Measurements from ENCODE around the gene PKNOX1. TPM values are rescaled to one million over a fixed set of nuclear protein-coding genes. Genes with fewer than 3 reads are reported as not detected.
"Not testable (repeated sequence)": the region's sequence is repeated elsewhere in the genome, so short reads cannot be mapped to it uniquely, and the experiment has no call there.

Gene PKNOX1
- total and polyA plus RNA-seq, 4 experiments from 2014 or later: 17.8 to 25.0 (median 23.1) TPM

- H3K4me1 Mint-ChIP-seq; H3K27ac Mint-ChIP-seq; CTCF ChIA-PET (ENCODE audit: partially characterized antibody); intact Hi-C loops (cut with micrococcal nuclease); H3K4me3 ChIP-seq (ENCODE audit: low read length in 2 of 2); H3K27ac ChIP-seq (ENCODE audit: low read depth, low read length); POLR2A ChIA-PET (ENCODE audit: partially characterized antibody); H3K9me3 ChIP-seq (ENCODE audit: control insufficient read depth in 1 of 2, low read length in 2 of 2); H3K4me3 Mint-ChIP-seq; DNase-seq; H3K27me3 ChIP-seq (ENCODE audit: insufficient read depth, low read length); H3K36me3 ChIP-seq (ENCODE audit: insufficient read depth, low read length); H3K4me1 ChIP-seq (ENCODE audit: insufficient read depth, low read length); H3K27me3 Mint-ChIP-seq; H3K9me3 Mint-ChIP-seq; H3K36me3 Mint-ChIP-seq: not testable (repeated sequence)
These were observed 108.4 kb downstream of the PKNOX1 start for GRCh38 chr21:43082587-43083300.

Small RNAs within 50 kb of the gene (microRNA-seq; reads per million reads assigned to microRNA genes)
- gene MIR5692B (ENCODE audit: borderline microRNAs expressed, borderline number of aligned reads, borderline replicate concordance): not detected

Other genes starting within 250 kb of the PKNOX1 start
- 10 to 100 TPM; 23.5 to 27.5 TPM for gene WDR4, start 95.0 kb upstream of the PKNOX1 start, total RNA-seq
- 10 to 100 TPM in 1 of 2 donors, 1 to 10 TPM in 1; 7.3 to 10.6 TPM for gene WDR4, start 95.0 kb upstream of the PKNOX1 start, polyA plus RNA-seq
- 10 to 100 TPM; 28.1 to 33.2 TPM for gene NDUFV3, start 81.3 kb upstream of the PKNOX1 start, total RNA-seq
- gene NDUFV3, start 81.3 kb upstream of the PKNOX1 start, polyA plus RNA-seq: 10 to 100 TPM in 1 of 2 donors, 1 to 10 TPM in 1; 9.1 to 23.6 TPM
- gene ERVH48-1, start 48.9 kb upstream of the PKNOX1 start, total RNA-seq: not detected
- not detected for gene ERVH48-1, start 48.9 kb upstream of the PKNOX1 start, polyA plus RNA-seq
- gene CBS, start 101.3 kb downstream of the PKNOX1 start, total RNA-seq: under 1 TPM in 1 of 2 experiments, not detected in 1; 0.81 TPM
- gene CBS, start 101.3 kb downstream of the PKNOX1 start, polyA plus RNA-seq: not detected
- 10 to 100 TPM; 71.3 to 81.7 TPM for gene U2AF1, start 133.0 kb downstream of the PKNOX1 start, total RNA-seq
- 10 to 100 TPM; 71.1 to 96.0 TPM for gene U2AF1, start 133.0 kb downstream of the PKNOX1 start, polyA plus RNA-seq
- gene CRYAA, start 194.4 kb downstream of the PKNOX1 start, total RNA-seq: not detected
- gene CRYAA, start 194.4 kb downstream of the PKNOX1 start, polyA plus RNA-seq: not detected

All from CD4-positive, alpha-beta memory T cell (primary cell).